NCI-H146 treated with DMSO at 0.1 percent for 48 hours (cell line): Measurements from ENCODE around the gene DPCD.
"Not testable (repeated sequence)": the region's sequence is repeated elsewhere in the genome, so short reads cannot be mapped to it uniquely, and the experiment has no call there.

Experiments used
- DNase-seq: peaks from one replicate; lab custom pipeline; 2025; ENCODE audit not compliant: unreplicated experiment; lab: John Stamatoyannopoulos, UW

DPCD gene

GRCh38 chr10:101617102-101617823 is 29.1 kb downstream of the DPCD start:
- no peak for DNase-seq

- no peak for DNase-seq
These were observed 29.9 kb downstream of the DPCD start for GRCh38 chr10:101617824-101618568.

- DNase-seq: no peak
These were observed 30.8 kb downstream of the DPCD start for GRCh38 chr10:101618871-101619270.

- DNase-seq: no peak
These were observed 31.9 kb downstream of the DPCD start for GRCh38 chr10:101619983-101620382.

- DNase-seq: no peak
These were observed 35.4 kb downstream of the DPCD start for GRCh38 chr10:101623528-101623927.

- no peak for DNase-seq
These were observed 36.5 kb downstream of the DPCD start for GRCh38 chr10:101624526-101625102.

GRCh38 chr10:101625821-101626412 is 37.8 kb downstream of the DPCD start:
- no peak for DNase-seq

- DNase-seq: peak; percentile 24
These were observed 41.9 kb downstream of the DPCD start for GRCh38 chr10:101629837-101630632.

GRCh38 chr10:101630633-101630920 is 42.5 kb downstream of the DPCD start:
- no peak for DNase-seq

GRCh38 chr10:101631821-101632475 is 43.8 kb downstream of the DPCD start:
- DNase-seq: no peak

GRCh38 chr10:101633510-101633909 is 45.4 kb downstream of the DPCD start:
- DNase-seq: not testable (repeated sequence)

GRCh38 chr10:101639141-101639900 is 51.2 kb downstream of the DPCD start:
- no peak for DNase-seq

- peak; percentile 41 for DNase-seq
These were observed 55.4 kb downstream of the DPCD start for GRCh38 chr10:101643546-101643945.

GRCh38 chr10:101644002-101644401 is 55.9 kb downstream of the DPCD start:
- peak; percentile 79 for DNase-seq

- no peak for DNase-seq
These were observed 57.5 kb downstream of the DPCD start for GRCh38 chr10:101645659-101646058.

- no peak for DNase-seq
These were observed 58.2 kb downstream of the DPCD start for GRCh38 chr10:101646364-101646763.

GRCh38 chr10:101647255-101647654 is 59.1 kb downstream of the DPCD start:
- no peak for DNase-seq

- no peak for DNase-seq
These were observed 61.5 kb downstream of the DPCD start for GRCh38 chr10:101649525-101650085.

GRCh38 chr10:101650863-101651262 is 62.7 kb downstream of the DPCD start:
- DNase-seq: no peak

GRCh38 chr10:101651336-101651735 is 63.2 kb downstream of the DPCD start:
- DNase-seq: no peak
